ENCODE data around the gene FADS1. TPM values are rescaled to one million over a fixed set of nuclear protein-coding genes. Genes with fewer than 3 reads are reported as not detected.

The FADS1 gene
- polyA plus RNA-seq, 10 donors: 17.4 to 32.3 (median 23.3) TPM

GRCh38 chr11:61800331-61801281, 16.2 kb downstream of the FADS1 start:
- DNase-seq: no peak

- no peak for DNase-seq
Measured at GRCh38 chr11:61799665-61800284, 17.0 kb downstream of the FADS1 start.

- peak; percentile 77 to 91 (median 83) for DNase-seq
Measured at GRCh38 chr11:61797263-61797944, 19.4 kb downstream of the FADS1 start.

- DNase-seq: no peak
Measured at GRCh38 chr11:61795876-61796526, 20.8 kb downstream of the FADS1 start.

- no peak for DNase-seq
Measured at GRCh38 chr11:61795459-61795858, 21.3 kb downstream of the FADS1 start.

- DNase-seq: no peak
Measured at GRCh38 chr11:61794579-61794978, 22.2 kb downstream of the FADS1 start.

- DNase-seq: no peak
Measured at GRCh38 chr11:61793829-61794204, 23.0 kb downstream of the FADS1 start.

- DNase-seq: peak in 1 of 3 donors; percentile 30
Measured at GRCh38 chr11:61793083-61793828, 23.5 kb downstream of the FADS1 start.

- peak; percentile 92 to 99 (median 94) for DNase-seq
Measured at GRCh38 chr11:61792310-61793082, 24.3 kb downstream of the FADS1 start, which contains the start of the genes FEN1 and TMEM258. Gene FEN1, plus strand, starts transcription at chr11:61792911. Its CDS starts 2,451 bp downstream, at chr11:61795362. Gene TMEM258, minus strand, starts transcription at chr11:61792599. Its CDS starts 41 bp downstream, at chr11:61792558.

- DNase-seq: peak; percentile 74 to 92 (median 87)
Measured at GRCh38 chr11:61791737-61792309, 25.0 kb downstream of the FADS1 start.

GRCh38 chr11:61787928-61788491, 28.8 kb downstream of the FADS1 start:
- peak in 1 of 3 donors; percentile 13 for DNase-seq

- DNase-seq: no peak
Measured at GRCh38 chr11:61785837-61786402, 30.9 kb downstream of the FADS1 start.

GRCh38 chr11:61784506-61784805, 32.3 kb downstream of the FADS1 start:
- DNase-seq: no peak

GRCh38 chr11:61783717-61784505, 32.9 kb downstream of the FADS1 start:
- DNase-seq: no peak

- DNase-seq: no peak
Measured at GRCh38 chr11:61782841-61783240, 34.0 kb downstream of the FADS1 start.

GRCh38 chr11:61782299-61782698, 34.5 kb downstream of the FADS1 start:
- DNase-seq: no peak

GRCh38 chr11:61781585-61781984, 35.2 kb downstream of the FADS1 start:
- no peak for DNase-seq

GRCh38 chr11:61780581-61781162, 36.1 kb downstream of the FADS1 start:
- DNase-seq: no peak
